ENCODE data around the gene MRPS25.

MRPS25 gene

GRCh38 chr3:15064835-15065549 lies at the start of gene MRPS25:
MRPS25 (minus strand) TSS chr3:15065315; CDS start chr3:15065194, 121 bp downstream.
- DNase-seq, result peak; percentile 96

GRCh38 chr3:15113884-15114283 lies 48.8 kb upstream of the MRPS25 start:
- DNase-seq, result no peak

DNA sequence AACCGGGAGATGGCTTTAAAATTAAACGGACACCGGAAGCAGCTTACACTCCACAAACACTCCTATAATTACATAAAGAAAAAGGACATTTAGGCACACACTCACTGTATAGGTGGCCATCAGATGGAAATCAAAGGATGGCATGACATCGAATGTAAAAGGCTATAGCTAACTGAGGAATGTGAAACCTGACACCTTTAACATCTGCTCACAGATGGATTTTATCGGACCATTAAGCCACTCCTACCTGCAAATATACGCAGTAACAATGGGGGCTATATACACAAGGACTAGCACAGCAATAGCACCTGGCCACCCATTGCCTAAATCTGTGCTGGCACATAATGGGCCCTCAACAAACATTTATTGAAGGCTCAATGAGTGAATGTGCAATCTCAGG lies 48.4 kb upstream of the MRPS25 start:
- DNase-seq, result no peak

GRCh38 chr3:15112011-15112410 lies 46.9 kb upstream of the MRPS25 start:
- DNase-seq, result no peak

- DNase-seq, result no peak
Observed at GRCh38 chr3:15110206-15110605, 45.1 kb upstream of the MRPS25 start.

DNA sequence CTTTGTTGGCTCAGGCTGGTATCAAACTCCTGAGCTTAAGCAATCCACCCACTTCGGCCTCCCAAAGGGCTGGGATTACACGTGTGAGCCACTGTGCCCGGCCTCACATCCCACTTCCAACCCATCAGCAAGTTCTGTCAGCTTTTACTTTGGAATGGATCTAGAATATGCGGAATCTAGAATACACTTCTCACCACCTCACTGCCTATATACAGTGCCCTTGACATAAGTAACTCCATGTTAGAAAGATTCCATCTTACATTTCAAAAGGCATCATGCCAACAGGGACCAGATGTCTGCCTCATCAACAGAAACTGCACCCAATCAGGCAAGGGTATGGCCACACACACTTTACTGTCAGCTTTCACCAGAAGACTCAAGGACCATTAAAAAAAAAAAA lies 43.8 kb upstream of the MRPS25 start:
- no peak for DNase-seq

GRCh38 chr3:15108082-15108545 lies 43.0 kb upstream of the MRPS25 start:
- peak; percentile 84 for DNase-seq

DNA sequence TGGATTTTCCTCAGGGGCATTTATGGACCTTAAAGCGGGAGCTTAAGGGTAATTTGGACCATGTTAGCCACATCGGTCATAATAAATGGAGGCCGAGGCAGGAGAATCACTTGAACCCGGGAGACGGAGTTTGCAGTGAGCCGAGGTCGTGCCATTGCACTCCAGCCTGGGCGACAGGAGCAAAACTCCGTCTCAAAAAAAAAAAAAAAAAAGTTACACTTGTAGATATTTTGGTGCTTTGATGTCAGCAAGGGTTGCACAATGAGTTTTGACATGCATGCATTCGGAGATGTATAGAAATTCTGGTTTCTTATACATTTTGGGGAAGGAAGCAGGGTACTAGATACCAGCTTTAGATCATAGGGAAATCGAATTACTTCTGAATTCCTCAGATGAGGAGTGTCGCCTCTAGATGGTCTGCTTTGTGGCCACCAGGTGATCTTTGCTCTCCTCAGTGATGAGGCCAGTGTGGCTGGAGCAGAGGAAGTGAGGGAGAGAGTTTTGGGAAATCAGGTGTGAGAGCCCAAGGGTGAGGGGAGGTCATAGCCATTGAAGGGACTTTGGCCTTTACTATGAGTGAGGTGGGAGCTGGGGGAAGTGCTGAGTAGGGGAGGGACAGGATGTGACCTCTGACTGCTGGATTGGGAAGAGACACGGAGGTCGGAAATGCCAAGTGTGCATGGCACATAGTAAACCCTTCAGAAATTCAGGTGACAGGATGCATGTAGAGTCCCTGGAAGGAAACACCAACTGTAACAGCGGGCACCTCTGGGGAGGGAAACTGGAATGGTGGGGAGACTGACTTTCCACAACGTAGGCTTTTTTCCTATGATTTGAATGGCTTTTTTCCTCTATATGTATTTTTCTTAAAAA lies 42.2 kb upstream of the MRPS25 start:
- no peak for DNase-seq

- DNase-seq, result no peak
Observed at GRCh38 chr3:15102836-15103235, 37.7 kb upstream of the MRPS25 start.

DNA sequence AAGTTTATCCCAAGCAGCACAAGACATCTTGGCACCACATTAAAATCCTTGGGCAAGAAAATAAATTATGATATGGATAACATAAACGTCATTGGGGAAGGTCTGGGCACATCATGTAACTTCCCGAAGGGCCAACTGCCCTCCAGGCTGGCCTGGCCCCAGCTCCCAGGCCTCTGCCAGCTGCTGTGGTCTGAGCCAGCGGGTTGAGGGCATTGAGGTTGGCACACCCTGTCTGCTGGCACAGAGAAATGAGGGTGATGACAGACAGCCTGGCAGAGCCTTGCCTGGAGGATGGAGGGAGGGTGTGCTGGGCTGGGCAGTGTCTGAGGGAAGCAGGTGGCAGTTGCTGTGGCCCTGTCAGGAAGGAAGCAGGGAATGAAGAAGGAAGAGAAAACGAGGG lies 37.1 kb upstream of the MRPS25 start:
- DNase-seq, result no peak

DNA sequence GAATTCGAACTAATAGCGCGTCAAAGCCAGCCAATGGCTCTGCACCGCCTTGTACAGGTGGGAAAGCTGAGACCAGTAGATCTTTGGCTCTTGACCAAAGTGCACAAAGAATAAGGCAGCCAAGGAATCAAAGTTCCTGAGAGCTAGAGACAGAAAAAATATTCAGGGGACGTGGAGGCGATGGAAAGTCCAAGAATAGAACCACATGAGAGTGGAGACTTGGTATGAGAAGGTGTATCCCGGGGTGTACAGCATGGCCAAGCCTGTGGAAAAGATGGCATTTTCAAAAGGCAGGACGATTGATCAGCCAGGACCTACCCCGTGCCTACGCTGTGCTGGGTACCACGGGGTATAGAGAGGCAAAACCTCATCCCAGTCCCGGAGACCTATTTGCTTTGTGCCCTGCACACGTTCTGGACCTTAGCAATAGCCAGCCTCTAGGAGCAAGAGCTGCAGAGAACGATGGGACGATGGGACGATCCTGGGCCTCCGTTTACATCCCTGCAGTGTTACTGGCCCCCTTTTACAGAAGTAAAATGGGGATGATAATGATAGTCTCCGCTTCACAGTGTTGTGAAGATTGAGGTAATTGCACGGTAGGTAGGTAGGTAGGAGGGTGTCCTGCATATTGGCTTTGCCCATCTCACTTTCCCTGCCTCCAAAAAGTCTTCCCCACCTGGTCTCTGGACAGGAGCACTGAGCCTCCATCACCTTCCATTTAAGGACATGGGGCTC lies 34.4 kb upstream of the MRPS25 start:
- no peak for DNase-seq

DNA sequence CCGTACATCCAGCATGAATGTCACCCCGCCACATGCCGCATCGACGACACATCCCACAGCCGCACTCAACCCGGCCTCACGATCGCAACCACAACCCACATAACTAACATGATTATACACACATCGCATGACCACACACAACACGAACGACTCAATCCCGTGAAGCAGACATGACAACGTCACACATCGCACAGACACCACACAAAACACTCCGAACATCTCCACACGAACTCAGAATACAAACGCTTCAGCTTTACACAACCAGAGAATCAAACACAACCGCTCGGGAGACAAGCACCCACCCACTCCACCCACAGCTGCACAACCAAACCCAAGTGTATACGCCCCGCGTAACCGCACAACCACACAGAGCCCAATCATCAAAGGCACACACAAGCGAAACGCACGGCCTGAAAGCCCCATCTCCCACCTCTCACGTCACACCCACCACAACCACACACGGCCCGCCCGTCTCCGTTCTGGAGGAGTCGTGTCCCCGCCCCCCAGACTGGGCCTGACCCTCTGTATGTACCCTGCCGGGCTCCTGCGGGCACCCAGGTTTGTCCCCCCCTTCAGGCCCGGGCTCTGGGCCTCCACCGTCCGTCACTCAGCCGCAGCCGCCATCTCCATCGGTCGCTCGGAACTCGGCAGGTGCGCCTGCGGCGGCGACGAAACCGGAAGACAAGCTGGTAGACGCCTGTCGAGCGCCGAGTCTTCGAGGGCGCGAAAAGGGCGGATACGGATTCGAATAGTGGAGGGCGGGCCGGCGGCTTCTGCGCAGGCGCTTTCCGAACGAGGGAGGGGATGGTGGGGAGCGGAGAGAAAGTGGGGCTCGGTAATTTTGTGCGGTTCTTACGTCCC lies 33.6 kb upstream of the MRPS25 start, which contains the start of gene RBSN:
Gene RBSN (minus strand): TSS at position 646 of the 861 bp plus-strand sequence. CDS start 3,028 bp downstream, outside the sequence.
- peak; percentile 98 for DNase-seq

DNA sequence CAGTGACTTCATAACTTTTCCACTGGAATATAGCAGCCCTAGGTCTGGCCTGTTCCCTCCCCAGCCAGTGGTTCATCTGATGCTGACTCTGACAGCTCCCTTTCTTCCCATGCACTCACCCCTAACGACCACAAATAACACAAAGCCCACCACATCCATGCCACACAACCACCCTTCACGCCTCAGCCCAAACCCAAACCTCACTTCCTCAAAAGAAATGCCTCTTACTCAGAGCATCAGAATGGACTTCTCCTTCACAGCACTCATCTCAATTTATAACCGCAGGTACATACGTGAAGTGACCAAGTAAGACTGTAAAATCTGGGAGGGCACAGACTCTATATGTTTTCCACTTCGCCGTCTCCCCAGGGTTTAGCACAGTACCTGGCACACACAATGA lies 32.8 kb upstream of the MRPS25 start:
- peak; percentile 13 for DNase-seq

- no peak for DNase-seq
Observed at GRCh38 chr3:15096046-15096445, 30.9 kb upstream of the MRPS25 start.

GRCh38 chr3:15094187-15094875 lies 29.2 kb upstream of the MRPS25 start:
- no peak for DNase-seq

GRCh38 chr3:15092686-15093085 lies 27.6 kb upstream of the MRPS25 start:
- no peak for DNase-seq

DNA sequence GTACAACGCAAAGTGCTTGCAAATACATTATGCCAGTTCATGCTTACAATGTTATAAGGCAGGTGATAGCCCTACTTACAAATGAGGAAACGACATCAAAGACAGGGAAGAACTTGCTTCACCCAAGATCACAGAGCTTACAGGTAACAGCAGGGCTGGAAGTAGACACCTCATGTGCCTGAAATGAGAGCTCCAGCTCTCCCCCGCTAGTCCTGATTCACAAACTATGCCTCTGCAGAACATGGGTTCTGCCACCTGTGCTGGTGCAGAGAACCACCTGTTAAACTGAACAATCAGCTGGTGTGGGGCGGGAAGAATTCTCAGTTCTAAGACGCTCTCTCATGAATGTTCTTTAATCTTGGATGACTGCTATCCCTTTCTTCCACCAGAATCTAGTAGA lies 26.5 kb upstream of the MRPS25 start:
- DNase-seq, result no peak

- no peak for DNase-seq
Observed at GRCh38 chr3:15089201-15089600, 24.1 kb upstream of the MRPS25 start.

- no peak for DNase-seq
Observed at GRCh38 chr3:15086699-15087098, 21.6 kb upstream of the MRPS25 start.

GRCh38 chr3:15086263-15086662 lies 21.1 kb upstream of the MRPS25 start:
- DNase-seq, result no peak

DNA sequence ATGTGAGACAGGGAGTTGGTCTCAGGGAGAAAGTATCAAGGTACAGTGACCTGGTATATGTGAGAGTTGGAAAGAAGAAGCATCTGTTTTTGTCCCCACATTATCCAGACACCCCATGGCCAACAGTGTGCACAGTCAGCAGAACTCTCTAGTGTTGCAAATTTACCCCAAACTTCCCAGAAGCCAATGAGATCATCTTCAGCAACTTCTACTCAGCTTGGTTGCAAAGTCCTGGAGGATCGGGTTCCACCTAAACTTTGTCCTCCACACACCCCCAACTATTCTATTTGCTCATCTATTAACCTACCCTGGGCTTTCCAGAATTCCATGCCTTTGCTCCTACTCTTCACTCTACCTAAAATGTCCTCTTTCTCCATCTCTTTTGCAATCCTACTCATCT lies 18.1 kb upstream of the MRPS25 start:
- DNase-seq, result no peak
